Measurements from ENCODE around the gene CSTB. TPM values are rescaled to one million over a fixed set of nuclear protein-coding genes. Genes with fewer than 3 reads are reported as not detected.

CSTB gene
- total RNA-seq, 1 experiment from 2014 or later: 40.7 TPM

GRCh38 chr21:43726686-43727518 lies 49.2 kb downstream of the CSTB start:
- Mint-ChIP-seq H3K4me1 (peaks cover 18 to 22% of the 10 kb centered on the region in 2 experiments), H3K27me3 (ENCODE audit: low read depth) (no peaks in the 10 kb centered on the region), H3K4me3 (peak overlapping the region in 1 of 2 experiments; percentile 4; a peak in 2 of 5 replicates), H3K9me3 (no peaks in the 10 kb centered on the region), H3K36me3 (ENCODE audit: insufficient read depth in 1 of 3, low read depth in 3 of 3) (peaks cover 0 to 20% (median 3%) of the 10 kb centered on the region in 3 experiments; a peak in 5 of 7 replicates), H3K27ac (peak overlapping the region; percentile 65 to 83 (median 68); a peak in 5 of 7 replicates)
- no peak overlapping the region for H4K8ac ChIP-seq (replicated peaks; ENCODE audit: insufficient read length, low read depth, low read length)
- H2BK15ac ChIP-seq (ENCODE audit: low read depth, low read length): no peak overlapping the region
- WGBS (ENCODE audit: extremely low coverage, insufficient read length, low lambda C conversion rate): no CpG with 5 or more reads among the region's 21 CpGs
- no peak overlapping the region for H3K14ac ChIP-seq (ENCODE audit: insufficient read depth, low read length)
- TF ChIP-seq, protein P1, sequence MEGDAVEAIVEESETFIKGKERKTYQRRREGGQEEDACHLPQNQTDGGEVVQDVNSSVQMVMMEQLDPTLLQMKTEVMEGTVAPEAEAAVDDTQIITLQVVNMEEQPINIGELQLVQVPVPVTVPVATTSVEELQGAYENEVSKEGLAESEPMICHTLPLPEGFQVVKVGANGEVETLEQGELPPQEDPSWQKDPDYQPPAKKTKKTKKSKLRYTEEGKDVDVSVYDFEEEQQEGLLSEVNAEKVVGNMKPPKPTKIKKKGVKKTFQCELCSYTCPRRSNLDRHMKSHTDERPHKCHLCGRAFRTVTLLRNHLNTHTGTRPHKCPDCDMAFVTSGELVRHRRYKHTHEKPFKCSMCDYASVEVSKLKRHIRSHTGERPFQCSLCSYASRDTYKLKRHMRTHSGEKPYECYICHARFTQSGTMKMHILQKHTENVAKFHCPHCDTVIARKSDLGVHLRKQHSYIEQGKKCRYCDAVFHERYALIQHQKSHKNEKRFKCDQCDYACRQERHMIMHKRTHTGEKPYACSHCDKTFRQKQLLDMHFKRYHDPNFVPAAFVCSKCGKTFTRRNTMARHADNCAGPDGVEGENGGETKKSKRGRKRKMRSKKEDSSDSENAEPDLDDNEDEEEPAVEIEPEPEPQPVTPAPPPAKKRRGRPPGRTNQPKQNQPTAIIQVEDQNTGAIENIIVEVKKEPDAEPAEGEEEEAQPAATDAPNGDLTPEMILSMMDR (conservative IDR thresholded peaks at IDR 0.05): no peak
- peaks cover 5% of the 10 kb centered on the region for H3K79me1 ChIP-seq (ENCODE audit: insufficient read depth, low read depth, low read length, poor library complexity, severe bottlenecking)
- H4K5ac ChIP-seq (ENCODE audit: insufficient read length, low read depth, low read length): no peak overlapping the region
- peaks cover 9% of the 10 kb centered on the region for H3K23me2 ChIP-seq (ENCODE audit: insufficient read length, low read depth, low read length, poor library complexity, severe bottlenecking)
- H3K27ac ChIP-seq (ENCODE audit: insufficient read length, low read depth, low read length): no peak overlapping the region
- H2BK5ac ChIP-seq (ENCODE audit: insufficient read length, low read length): no peak overlapping the region
- no peak overlapping the region for H2BK12ac ChIP-seq (ENCODE audit: insufficient read length, low read depth, low read length)
- H3K4me2 ChIP-seq (ENCODE audit: insufficient read depth, insufficient read length, low read length): no peak overlapping the region
- DNase-seq: no peak
- peaks cover 5% of the 10 kb centered on the region; the same call in 1 of the 2 replicates for H3K79me2 ChIP-seq (ENCODE audit: insufficient read depth, low read length)
- no peak overlapping the region for H3K23ac ChIP-seq (ENCODE audit: insufficient read length, low read depth, low read length)
- no peak overlapping the region for H3K18ac ChIP-seq (ENCODE audit: insufficient read length, low read depth, low read length)
- H2BK20ac ChIP-seq (ENCODE audit: low read depth, low read length, poor library complexity, severe bottlenecking): no peak overlapping the region
- no peak overlapping the region for H3T11ph ChIP-seq (ENCODE audit: low read length)
- no peak overlapping the region for H2AK5ac ChIP-seq (ENCODE audit: insufficient read length, low read length)
- no peak overlapping the region for H4K91ac ChIP-seq (ENCODE audit: insufficient read length, low read depth, low read length)
- no peak overlapping the region for H2AFZ ChIP-seq (ENCODE audit: low read length)
- H2BK120ac ChIP-seq (ENCODE audit: low read depth, low read length, poor library complexity, severe bottlenecking): no peak overlapping the region
- no peaks in the 10 kb centered on the region for H3K27me3 ChIP-seq (ENCODE audit: insufficient read depth, low read length)
- H3K56ac ChIP-seq (ENCODE audit: insufficient read length, low read depth, low read length): no peak overlapping the region
- H3K4ac ChIP-seq (ENCODE audit: low read depth, low read length): no peak overlapping the region
- H3K9me3 ChIP-seq (ENCODE audit: control insufficient read depth, low read depth, low read length): no peaks in the 10 kb centered on the region
- no peaks in the 10 kb centered on the region for H3K4me1 ChIP-seq (ENCODE audit: insufficient read depth, low read length)
- H3K9ac ChIP-seq (ENCODE audit: extremely low read depth, insufficient read length, low read length): no peak overlapping the region
- H4K20me1 ChIP-seq (ENCODE audit: control insufficient read depth, insufficient read depth, insufficient read length): no peaks in the 10 kb centered on the region

Other genes with a start within 250 kb of the CSTB start
- gene HSF2BP, start 116.8 kb downstream of the CSTB start, total RNA-seq (2021): 1.5 and 1.7 TPM in 2 replicates
- gene RRP1B, start 116.7 kb downstream of the CSTB start, total RNA-seq (2021): 94.6 and 96.6 TPM in 2 replicates
- 109 and 117 TPM in 2 replicates for gene PDXK, start 57.2 kb downstream of the CSTB start, total RNA-seq (2021)
- gene RRP1, start 13.3 kb upstream of the CSTB start, total RNA-seq (2021): 73.3 and 76.7 TPM in 2 replicates
- 13.0 TPM in 2 replicates for gene AGPAT3, start 88.9 kb upstream of the CSTB start, total RNA-seq (2021)
- 27.9 and 32.9 TPM in 2 replicates for gene TRAPPC10, start 236.0 kb upstream of the CSTB start, total RNA-seq (2021)